Measurements from ENCODE around the gene MPP2.
"Not testable (repeated sequence)": the region's sequence is repeated elsewhere in the genome, so short reads cannot be mapped to it uniquely, and the experiment has no call there.

The MPP2 gene

DNA sequence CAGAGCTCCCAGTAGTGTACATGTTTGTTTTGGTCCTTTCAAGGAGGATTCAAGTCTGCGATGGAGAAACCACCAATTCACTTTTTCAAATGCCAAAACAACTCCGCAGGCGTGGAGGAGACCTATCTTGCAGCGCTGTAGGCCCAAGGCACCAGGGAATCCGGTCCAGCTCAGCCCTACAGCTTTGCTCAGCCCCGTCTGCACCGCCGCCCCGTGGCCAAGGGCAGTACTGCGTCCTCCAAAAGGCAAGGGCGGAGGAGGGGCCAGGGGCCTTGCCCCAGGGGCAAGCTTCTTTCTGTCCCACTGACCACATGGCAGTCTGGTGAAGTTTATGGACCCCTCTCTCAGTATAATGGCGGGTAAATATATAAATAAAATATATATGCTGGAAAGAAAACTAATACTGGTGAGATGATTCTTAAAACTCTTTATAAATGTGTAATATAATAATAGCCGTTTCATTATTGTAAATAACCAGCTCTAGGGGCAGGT lies 61.1 kb downstream of the MPP2 start:
- peak; percentile 64 for DNase-seq (ENCODE audit: low read depth)

DNA sequence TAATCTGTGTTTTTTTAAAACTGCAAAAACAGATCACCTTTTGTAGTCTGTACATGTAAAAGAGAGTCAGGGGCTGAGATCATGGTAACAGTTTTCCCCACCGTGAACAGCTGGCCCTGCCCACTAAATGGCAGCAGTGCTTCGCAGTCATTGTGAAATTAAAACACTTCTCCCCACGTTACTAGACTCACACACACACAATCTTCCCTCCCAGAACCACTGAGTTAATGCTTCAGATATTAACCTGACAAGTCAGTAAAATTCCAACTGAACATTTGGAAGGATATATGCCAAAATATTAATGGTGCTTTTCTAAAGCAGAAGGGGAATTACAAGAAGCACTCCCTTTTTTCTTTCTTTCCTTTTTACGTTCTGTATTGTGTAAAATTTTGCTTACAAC lies 61.6 kb downstream of the MPP2 start:
- no peak for DNase-seq (ENCODE audit: low read depth)

DNA sequence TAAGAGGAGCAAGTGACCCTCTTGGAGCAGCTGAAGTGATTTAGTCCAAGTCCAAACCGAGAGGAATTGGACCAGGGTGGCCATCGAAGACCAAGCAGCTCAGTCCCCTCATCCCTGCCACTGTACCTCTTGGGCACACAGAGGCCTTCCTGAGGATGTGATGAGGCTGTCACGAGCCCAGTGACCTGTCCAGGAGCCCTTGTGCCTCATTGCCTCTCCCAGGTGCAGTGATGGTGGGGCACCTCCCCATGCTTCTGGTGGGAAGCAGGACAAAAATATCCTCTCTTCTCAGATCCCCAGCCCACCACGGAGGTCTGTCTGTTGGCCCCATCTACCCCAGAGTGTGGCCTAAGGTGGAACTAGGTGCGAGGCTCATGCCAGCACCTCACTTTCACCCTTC lies 63.1 kb downstream of the MPP2 start:
- DNase-seq (ENCODE audit: low read depth), result no peak

DNA sequence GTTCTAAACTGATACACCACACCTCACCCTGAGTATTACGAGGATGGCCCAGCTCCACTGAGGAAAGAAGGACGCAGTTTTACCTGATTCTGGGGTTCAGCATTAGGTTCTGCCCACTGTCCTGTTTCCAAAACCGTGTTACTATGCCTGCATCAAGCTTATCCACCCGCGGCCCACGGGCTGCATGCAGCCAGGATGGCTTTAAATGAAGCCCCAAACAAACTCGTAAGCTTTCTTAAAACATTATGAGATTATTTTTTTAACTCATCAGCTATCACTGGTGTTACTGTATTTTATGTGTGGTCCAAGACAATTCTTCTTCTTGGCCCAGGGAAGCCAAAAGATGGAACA lies 64.4 kb downstream of the MPP2 start:
- no peak for DNase-seq (ENCODE audit: low read depth)

DNA sequence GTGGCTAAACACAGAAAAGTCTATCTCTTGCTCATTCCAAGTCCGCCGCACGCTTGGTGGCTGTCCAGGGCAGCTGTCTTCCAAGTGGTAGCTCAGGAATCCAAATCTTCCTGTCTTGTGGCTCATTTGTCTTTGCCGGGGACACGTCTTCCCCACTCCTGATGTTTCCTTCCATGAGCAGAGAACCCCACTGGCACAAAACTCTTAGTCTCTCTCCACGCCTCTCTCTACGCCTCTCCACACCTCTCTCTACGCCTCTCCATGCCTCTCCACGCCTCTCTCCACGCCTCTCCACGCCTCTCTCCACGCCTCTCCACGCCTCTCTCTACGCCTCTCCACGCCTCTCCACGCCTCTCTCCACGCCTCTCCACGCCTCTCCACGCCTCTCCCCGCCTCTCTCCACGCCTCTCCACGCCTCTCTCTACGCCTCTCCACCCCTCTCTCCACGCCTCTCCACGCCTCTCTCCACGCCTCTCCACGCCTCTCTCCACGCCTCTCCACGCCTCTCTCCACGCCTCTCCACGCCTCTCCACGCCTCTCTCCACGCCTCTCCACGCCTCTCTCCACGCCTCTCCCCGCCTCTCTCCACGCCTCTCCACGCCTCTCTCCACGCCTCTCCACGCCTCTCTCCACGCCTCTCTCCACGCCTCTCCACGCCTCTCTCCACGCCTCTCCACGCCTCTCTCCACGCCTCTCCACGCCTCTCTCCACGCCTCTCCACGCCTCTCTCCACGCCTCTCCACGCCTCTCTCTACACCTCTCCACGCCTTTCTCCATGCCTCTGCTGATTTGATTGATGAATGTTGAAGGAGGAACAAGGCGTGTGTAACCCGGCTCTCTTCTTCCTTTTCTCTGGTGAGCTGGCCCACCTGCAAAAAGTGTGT lies 65.0 kb downstream of the MPP2 start:
- DNase-seq (ENCODE audit: low read depth), result not testable (repeated sequence)

DNA sequence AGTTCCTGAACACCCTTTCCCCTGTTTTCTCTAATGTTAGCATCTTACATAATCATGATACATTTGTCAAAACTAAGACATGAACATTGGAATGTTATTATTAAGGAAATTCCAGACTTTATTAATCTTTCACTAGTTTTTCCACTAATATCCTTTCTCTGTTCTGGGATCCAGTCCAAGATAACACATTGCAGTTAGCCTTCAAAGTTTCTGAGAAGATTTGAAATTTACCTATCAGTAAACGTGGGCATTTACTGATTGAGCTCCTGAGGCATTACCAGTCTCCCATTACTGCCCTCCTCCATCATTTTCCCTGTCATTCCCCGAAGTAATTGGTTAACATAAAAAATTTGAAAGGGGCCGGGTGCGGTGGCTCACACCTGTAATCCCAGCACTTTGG lies 66.1 kb downstream of the MPP2 start:
- DNase-seq (ENCODE audit: low read depth), result no peak

DNA sequence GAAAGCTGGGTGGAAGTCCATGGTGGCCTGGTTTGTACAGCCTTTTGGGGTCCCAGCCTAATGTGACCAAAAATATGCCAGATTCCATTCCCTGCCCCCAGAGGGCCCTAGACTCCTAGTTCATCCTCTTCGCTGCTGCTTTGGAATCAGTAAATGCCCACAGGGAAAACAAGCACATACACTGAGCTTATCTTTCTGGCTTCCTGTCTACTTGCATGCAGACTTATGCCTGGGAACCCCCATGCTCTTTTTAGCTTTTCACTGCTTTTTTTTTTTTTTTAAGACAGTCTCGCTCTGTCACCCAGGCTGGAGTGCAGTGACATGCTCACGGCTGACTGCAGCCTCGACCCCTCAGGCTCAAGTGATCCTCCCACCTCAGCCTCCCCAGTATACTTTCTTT lies 66.5 kb downstream of the MPP2 start:
- DNase-seq (ENCODE audit: low read depth), result no peak

DNA sequence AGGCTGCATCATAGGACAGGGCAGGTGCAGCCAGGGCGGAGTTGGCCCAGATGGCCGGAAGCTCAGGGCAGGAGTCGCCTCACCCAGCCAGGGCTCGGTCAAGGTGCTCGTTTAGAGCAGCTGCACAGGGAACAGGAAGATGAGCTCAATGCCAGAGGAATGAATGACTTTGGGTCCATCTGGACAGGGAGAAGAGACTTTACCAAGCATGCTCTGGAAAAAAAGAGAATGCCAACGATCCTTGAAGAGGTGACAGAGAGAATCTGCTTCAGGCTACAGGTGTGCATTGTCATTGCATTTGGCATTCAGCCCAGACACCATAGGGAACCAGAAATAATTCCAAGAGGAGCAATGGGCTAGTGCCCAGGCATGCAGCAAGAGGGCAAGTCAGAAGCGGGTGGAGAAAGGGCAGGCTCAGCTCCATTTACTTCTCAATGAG lies 67.6 kb downstream of the MPP2 start:
- no peak for DNase-seq (ENCODE audit: low read depth)

DNA sequence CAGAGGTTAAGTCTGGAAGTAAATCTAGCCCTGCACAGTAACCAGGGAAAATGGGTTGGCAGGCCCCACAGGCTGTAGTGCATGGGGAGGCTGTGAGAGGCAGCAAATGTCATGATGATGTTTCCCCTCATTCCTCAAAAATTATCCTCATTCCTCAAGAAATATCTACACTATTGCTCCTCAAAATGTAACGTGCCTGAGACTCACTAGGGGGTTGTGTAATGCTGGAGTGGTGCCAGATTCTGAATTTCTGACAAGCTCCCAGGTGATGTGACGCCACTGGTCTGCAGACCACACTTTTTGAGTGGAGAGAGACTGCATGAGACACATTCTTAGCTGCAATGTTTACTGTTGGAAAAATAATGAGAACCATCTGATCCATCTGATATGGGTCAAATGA lies 73.2 kb downstream of the MPP2 start:
- DNase-seq (ENCODE audit: low read depth), result no peak

DNA sequence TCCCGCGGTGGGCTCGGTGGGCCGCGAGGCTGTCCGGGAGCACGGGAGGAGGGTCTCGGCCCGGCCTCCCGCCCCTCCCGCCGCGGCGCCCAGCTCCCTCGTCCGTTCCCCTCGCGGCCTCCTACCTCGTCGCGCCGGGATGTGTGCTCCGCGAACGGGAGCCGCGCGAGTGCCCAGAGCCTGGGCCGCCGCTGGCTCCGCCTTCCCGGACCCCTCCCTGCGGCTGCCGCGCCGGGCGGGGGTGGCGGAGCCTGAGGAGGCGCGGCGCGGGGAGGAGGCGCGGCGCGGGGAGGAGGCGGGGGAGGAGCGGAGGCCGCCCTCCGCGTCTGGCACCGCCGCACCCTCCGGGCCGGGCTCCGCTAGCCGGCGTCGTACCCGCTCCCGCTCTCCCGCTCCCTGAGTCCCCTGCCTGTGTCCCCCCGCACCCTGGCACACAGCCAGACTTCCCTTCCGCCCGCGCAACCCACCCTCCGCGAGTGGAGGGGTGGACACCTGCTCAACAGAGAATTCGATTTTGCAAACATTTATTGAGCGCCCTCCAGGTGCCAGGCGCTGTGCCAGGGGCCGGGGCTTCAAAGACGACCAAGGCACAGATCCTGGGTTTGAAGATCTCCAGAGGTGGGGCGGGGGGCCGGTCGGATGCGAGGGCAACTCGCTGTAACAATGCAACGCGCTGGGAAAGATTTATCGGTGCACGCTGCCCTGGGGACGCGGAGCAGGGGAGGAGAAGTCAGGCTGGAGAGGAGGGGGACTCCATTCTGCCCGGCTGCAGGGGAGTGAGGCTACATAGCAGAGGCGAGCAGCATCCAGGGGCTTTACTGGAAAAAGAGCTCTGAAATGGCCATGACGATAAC lies 74.1 kb downstream of the MPP2 start, which contains the start of gene MPP3:
MPP3 (minus strand) TSS at position 171 of the 854 bp plus-strand sequence. CDS start 1,240 bp downstream, outside the sequence.
- peak; percentile 23 for DNase-seq (ENCODE audit: low read depth)

DNA sequence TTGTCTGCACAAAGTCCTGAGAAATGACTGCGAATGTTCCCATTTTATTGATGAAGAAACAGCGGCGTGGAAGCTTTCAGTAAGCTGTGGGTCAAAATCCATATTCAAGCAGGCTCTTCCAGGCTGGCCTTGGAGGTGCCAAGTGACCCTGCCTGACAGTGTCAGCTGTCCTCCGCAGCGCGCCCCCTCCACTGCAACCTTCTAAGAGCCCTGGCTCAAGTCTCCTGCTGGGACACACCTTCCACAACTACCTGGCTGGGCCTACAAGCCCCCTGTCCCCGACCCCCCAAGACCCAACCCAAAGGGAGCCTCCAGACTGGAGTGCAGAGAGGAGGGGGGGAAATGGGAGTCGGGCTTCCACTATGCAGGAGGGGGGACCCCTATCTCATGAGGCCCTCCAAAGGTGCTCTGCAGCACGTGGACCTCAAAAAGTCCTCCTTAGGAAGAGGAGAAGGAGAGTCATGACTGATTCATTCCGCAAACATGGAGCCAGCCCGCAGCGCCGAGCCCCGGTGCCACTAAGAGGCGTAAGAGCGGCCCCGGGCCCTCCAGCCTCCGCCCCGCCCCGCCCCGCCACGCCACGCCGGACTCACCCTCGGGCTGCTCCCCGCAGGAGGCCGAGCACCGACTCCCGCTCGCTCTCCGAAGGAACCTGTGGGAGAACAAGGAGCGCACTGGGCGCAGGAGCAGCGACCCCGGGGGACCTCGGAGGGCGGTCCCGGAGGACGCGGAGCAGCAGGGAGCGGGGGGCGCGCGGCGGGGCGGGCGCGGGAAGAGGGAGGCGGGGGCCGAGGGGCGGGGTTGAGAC lies 75.0 kb downstream of the MPP2 start:
- DNase-seq (ENCODE audit: low read depth), result no peak

DNA sequence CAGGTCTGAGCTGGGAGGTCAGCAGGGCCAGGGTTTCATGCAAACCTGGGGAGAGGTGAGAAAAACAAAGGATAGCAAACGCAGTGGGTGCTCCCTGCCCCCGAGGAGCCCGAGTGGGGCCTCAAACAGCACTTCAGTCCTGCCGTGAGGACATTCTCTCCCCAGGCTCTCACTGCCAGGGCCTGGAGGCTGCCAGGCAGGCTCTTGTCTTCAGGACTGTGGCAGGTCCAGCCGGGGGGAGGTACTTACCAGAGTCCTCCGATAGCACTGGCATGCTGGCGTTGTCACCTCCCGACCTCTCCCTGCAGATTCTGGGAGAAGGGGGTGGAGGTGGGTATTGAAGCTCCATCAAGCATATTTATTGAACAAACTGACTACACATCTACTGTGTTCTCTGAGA lies 75.7 kb downstream of the MPP2 start:
- DNase-seq (ENCODE audit: low read depth), result no peak

DNA sequence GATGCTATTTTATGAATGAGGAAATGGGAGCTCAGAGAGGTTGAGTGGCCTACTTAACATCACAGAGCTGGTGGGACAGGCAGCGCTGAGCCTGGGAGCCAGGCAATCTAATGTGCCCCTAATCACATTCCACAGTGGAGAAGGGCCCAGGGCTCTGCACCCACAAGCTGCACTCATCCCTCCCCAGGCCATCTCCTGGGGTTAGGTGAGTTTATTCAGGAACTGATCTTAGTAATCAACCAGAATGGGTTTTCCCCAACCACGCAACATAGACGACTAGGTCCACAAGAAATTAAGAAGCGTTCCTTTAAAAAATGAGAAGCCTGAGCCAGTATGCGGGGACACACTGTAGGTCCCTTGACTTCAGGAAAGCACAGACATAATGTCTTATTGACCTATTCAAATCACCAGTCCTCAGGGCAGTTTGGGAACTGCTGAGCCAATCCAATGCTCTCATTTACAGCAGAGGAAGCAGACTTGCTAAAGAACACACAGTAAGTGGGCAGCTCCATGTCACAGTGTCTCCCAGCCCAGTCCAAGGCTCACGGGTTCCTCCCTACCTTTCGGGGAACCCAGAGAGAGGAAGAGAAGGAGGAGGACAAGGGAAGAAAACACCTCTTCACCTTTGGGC lies 76.7 kb downstream of the MPP2 start:
- DNase-seq (ENCODE audit: low read depth), result no peak

DNA sequence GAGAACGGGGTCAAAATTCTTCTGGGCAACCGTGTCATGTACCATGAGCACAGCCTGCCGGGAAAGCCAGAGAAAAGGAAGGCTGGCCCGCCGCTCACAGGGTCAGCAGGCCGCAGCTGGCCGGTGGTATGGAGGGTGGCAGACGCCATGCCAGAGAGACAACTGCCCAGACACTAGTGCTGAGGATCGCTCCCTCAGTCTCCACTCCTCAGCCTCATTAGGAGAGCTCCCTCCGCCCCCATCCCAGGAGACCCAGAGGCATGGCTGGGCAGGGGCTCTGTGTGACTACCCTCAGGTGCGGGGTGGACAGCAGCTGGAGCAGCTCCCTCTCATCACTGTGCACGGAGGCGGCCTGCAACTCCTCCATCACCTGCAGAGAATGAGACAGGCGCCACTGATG lies 77.6 kb downstream of the MPP2 start:
- no peak for DNase-seq (ENCODE audit: low read depth)

DNA sequence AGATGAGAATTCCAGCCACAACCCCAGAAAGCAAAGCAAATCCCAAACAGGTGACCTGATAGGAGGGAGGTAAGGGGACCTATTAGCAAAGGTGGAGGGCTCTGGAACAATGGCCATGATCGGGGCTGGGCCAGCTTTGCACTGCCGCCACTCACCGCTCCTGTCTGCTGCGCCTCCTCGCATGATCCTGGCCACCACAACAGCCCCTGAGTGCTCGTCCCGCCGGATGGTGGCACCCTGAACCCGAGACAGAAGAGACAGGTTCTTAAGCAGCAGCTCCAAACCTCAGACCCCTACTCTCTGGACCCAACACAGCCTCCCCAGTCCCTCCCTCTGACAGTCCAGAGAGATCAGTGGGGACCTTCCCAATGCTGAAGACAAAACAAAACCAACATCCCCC lies 79.7 kb downstream of the MPP2 start:
- DNase-seq (ENCODE audit: low read depth), result no peak

DNA sequence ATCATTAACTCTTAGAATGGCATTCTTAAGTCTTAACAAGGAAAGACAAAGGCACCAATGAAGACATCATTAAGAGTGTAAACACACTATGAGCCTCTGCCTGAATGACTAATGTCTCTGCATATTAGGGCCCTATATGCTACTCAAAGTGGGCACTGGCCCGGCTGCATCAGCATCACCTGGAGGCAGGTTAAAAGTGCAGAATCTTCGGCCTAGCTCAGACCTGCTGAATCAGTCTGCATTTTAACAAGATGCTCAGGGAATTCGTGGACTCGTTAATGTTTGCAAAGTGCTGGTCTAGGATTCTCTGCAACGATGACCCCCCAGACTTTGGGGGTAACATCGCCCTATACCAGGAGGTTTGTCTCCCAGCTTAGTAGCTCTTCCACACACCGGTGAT lies 81.1 kb downstream of the MPP2 start:
- DNase-seq (ENCODE audit: low read depth), result no peak

DNA sequence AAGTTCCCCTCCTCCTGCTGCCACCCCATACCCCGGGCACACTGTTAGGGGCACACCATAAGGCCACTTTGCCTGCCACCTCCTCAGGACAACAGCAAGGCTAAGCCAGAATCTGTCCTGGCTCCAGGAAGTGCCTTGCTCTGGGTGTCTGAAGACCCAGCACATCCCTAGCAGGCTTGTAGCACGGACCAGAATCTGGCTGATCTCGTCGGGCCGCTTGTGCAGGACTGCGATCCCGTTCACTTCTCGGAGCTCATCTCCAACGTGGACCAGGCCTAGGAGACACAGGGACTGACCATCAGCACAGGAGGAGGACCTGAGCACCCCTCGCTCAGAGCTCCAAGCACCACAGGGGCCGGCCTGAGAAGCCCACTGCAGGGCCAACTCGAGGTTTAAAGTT lies 81.8 kb downstream of the MPP2 start:
- no peak for DNase-seq (ENCODE audit: low read depth)

Measured in activated T-helper 9 cell treated with anti-CD3 and anti-CD28 coated beads, Interleukin-2, amount 50 U/mL, for 16 hours (primary cell).